ENCODE results near the gene TPPP.
A peak's percentile ranks its signal among the peaks of the same experiment; 100 is the strongest.
"Not testable (repeated sequence)": the region's sequence is repeated elsewhere in the genome, so short reads cannot be mapped to it uniquely, and the experiment has no call there.

The TPPP gene

DNA sequence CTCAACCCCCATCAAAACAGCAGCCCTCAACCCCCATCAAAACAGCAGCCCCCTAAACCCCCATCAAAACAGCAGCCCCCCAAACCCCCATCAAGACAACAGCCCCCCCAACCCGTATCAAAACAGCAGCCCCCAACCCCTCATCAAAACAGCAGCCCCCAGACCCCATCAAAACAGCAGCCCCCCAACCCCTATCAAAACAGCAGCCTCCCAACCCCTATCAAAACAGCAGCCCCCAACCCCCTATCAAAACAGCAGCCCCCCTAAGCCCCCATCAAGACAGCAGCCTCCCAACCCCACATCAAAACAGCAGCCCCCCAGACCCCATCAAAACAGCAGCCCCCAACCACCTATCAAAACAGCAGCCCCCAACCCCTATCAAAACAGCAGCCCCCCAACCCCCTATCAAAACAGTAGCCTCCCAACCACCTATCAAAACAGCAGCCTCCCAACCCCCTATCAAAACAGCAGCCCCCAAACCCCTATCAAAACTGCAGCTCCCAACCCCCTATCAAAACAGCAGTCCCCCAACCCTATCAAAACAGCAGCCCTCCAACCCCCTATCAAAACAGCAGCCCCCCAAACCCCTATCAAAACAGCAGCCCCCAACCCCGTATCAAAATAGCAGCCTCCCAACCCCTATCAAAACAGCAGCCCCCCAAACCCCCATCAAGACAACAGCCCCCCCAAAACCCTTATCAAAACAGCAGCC lies 1.2 kb downstream of the TPPP start:
- Histone ChIP-seq H3K4me2 (ENCODE audit: low read depth, low read length) (peak overlapping the region; percentile 84; the same call in 1 of the 2 replicates), H3K27ac (ENCODE audit: low read length) (no peak overlapping the region)

GRCh38 chr5:691049-691448 lies 2.1 kb downstream of the TPPP start:
- H3K36me3 ChIP-seq (replicated peaks; ENCODE audit: insufficient read depth, low read length); H3K79me2 ChIP-seq (ENCODE audit: low read length); H3K27ac ChIP-seq (ENCODE audit: low read length); H3K9me2 ChIP-seq (replicated peaks; ENCODE audit: insufficient read depth, low read length); H3K9me3 ChIP-seq (replicated peaks; ENCODE audit: insufficient read depth, low read length); H3K4me1 ChIP-seq (ENCODE audit: low read length); H3K4me3 ChIP-seq (ENCODE audit: low read length); H4K20me1 ChIP-seq (ENCODE audit: insufficient read depth, low read length); H3K9ac ChIP-seq (ENCODE audit: low read length); DNase-seq; H2AFZ ChIP-seq (ENCODE audit: low read length); H3K4me2 ChIP-seq (ENCODE audit: low read depth, low read length); H3K27me3 ChIP-seq (replicated peaks; ENCODE audit: insufficient read depth, low read length); H3F3A ChIP-seq (ENCODE audit: insufficient read depth, low read length): not testable (repeated sequence)

More for the DNA sequence above, 1.2 kb downstream of the TPPP start:
- H3F3A ChIP-seq (ENCODE audit: insufficient read depth, low read length): no peaks in the 10 kb centered on the region
- TF ChIP-seq CTCF (IDR thresholded peaks at IDR 0.05; ENCODE audit: low read length): no peak
- TF ChIP-seq EZH2 (optimal IDR thresholded peaks at IDR 0.05; ENCODE audit: low read depth, low read length): no peak
- no peak for TF ChIP-seq EZH2phosphoT487 (IDR thresholded peaks at IDR 0.05; ENCODE audit: low read length)
- H3K9me2 ChIP-seq (replicated peaks; ENCODE audit: insufficient read depth, low read length): no peaks in the 10 kb centered on the region
- H2AFZ ChIP-seq (ENCODE audit: low read length): no peak overlapping the region
- peak overlapping the region; percentile 29; the same call in 1 of the 2 replicates for H3K9ac ChIP-seq (ENCODE audit: low read length)
- no peaks in the 10 kb centered on the region for H3K4me1 ChIP-seq (ENCODE audit: low read length)
- H4K20me1 ChIP-seq (ENCODE audit: insufficient read depth, low read length): no peaks in the 10 kb centered on the region
- H3K9me3 ChIP-seq (replicated peaks; ENCODE audit: insufficient read depth, low read length): no peaks in the 10 kb centered on the region
- DNase-seq: no peak
- no peaks in the 10 kb centered on the region for H3K27me3 ChIP-seq (replicated peaks; ENCODE audit: insufficient read depth, low read length)
- no peaks in the 10 kb centered on the region for H3K36me3 ChIP-seq (replicated peaks; ENCODE audit: insufficient read depth, low read length)
- H3K79me2 ChIP-seq (ENCODE audit: low read length): no peaks in the 10 kb centered on the region
- H3K4me3 ChIP-seq (ENCODE audit: low read length): peak overlapping the region; percentile 64

DNA sequence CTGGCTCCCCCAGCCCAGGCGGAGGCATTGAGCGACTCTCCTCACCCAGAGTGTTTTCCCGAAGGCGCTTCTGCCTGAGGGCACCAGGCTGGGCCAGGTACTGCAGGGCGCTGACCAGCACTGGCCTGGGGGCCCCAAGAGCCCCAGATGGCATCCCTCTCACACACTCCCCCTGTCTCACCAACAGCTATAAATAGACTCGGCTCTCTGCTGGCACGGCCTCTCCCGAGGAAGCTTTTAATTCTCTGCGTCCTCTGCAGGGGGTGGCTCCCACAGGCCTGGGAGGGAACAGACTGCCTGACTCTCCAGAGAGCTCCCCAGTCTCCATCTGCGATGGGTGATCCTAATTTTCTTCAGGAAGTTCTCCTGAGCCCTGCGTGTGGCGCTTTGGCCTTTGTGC lies 2.9 kb downstream of the TPPP start:
- not testable (repeated sequence) for H3K27me3 ChIP-seq (replicated peaks; ENCODE audit: insufficient read depth, low read length); H3F3A ChIP-seq (ENCODE audit: insufficient read depth, low read length); H3K27ac ChIP-seq (ENCODE audit: low read length); H4K20me1 ChIP-seq (ENCODE audit: insufficient read depth, low read length); H2AFZ ChIP-seq (ENCODE audit: low read length); H3K36me3 ChIP-seq (replicated peaks; ENCODE audit: insufficient read depth, low read length); H3K9me2 ChIP-seq (replicated peaks; ENCODE audit: insufficient read depth, low read length); H3K4me3 ChIP-seq (ENCODE audit: low read length); DNase-seq; H3K79me2 ChIP-seq (ENCODE audit: low read length); H3K4me2 ChIP-seq (ENCODE audit: low read depth, low read length); H3K9me3 ChIP-seq (replicated peaks; ENCODE audit: insufficient read depth, low read length); H3K9ac ChIP-seq (ENCODE audit: low read length); H3K4me1 ChIP-seq (ENCODE audit: low read length)

DNA sequence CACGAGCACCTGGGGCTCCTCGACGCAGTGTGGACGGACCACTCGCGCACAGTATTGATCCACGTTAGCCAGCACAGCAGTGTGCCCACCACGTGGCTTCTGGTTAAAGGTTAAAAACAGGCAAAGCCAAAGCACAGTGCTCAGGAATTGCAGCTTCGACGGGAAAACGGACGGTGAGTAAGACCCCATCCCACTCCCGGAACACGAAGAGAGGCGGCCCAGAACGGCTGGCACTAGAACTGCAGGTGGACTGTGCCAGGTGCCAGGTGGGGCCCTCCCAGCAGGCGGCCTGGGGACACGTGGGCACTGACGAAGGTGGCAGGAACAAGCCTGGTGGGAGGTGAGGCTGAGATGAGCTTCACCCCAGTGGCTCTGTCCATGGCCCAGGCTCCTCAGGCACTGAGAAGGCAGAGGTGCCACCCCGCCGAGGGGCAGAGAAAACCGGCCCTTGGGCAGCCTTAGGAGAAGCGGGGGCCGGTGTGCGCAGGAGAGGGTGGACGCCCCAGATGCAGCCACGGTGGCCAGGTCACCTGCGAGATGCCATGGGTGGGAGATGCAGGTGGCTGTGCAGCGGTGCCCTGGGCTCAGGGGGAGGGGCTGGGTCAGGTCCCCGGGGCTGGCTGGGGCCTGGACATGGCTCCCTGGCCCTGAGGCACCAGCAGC lies 4.7 kb downstream of the TPPP start:
- H3K27me3 ChIP-seq (replicated peaks; ENCODE audit: insufficient read depth, low read length); H3K9me3 ChIP-seq (replicated peaks; ENCODE audit: insufficient read depth, low read length); H3F3A ChIP-seq (ENCODE audit: insufficient read depth, low read length); H3K9me2 ChIP-seq (replicated peaks; ENCODE audit: insufficient read depth, low read length); H3K4me2 ChIP-seq (ENCODE audit: low read depth, low read length); H3K36me3 ChIP-seq (replicated peaks; ENCODE audit: insufficient read depth, low read length); H2AFZ ChIP-seq (ENCODE audit: low read length); H3K79me2 ChIP-seq (ENCODE audit: low read length); H3K4me3 ChIP-seq (ENCODE audit: low read length); H3K9ac ChIP-seq (ENCODE audit: low read length); H3K27ac ChIP-seq (ENCODE audit: low read length); DNase-seq; H4K20me1 ChIP-seq (ENCODE audit: insufficient read depth, low read length); H3K4me1 ChIP-seq (ENCODE audit: low read length): not testable (repeated sequence)

- not testable (repeated sequence) for H3K4me1 ChIP-seq (ENCODE audit: low read length); H3K36me3 ChIP-seq (replicated peaks; ENCODE audit: insufficient read depth, low read length); H3K9me3 ChIP-seq (replicated peaks; ENCODE audit: insufficient read depth, low read length); DNase-seq; H3K9me2 ChIP-seq (replicated peaks; ENCODE audit: insufficient read depth, low read length); H3F3A ChIP-seq (ENCODE audit: insufficient read depth, low read length); H3K9ac ChIP-seq (ENCODE audit: low read length); H2AFZ ChIP-seq (ENCODE audit: low read length); H4K20me1 ChIP-seq (ENCODE audit: insufficient read depth, low read length); H3K4me3 ChIP-seq (ENCODE audit: low read length); H3K4me2 ChIP-seq (ENCODE audit: low read depth, low read length); H3K27me3 ChIP-seq (replicated peaks; ENCODE audit: insufficient read depth, low read length); H3K79me2 ChIP-seq (ENCODE audit: low read length); H3K27ac ChIP-seq (ENCODE audit: low read length)
Measured at GRCh38 chr5:686936-687335, 6.2 kb downstream of the TPPP start.

GRCh38 chr5:686172-686523 lies 7.0 kb downstream of the TPPP start:
- DNase-seq: not testable (repeated sequence)

More at GRCh38 chr5:686172-686523, 7.0 kb downstream of the TPPP start:
- H2AFZ ChIP-seq (ENCODE audit: low read length); H4K20me1 ChIP-seq (ENCODE audit: insufficient read depth, low read length); H3K9me3 ChIP-seq (replicated peaks; ENCODE audit: insufficient read depth, low read length); H3K4me1 ChIP-seq (ENCODE audit: low read length); H3K27me3 ChIP-seq (replicated peaks; ENCODE audit: insufficient read depth, low read length); H3K4me2 ChIP-seq (ENCODE audit: low read depth, low read length); H3K79me2 ChIP-seq (ENCODE audit: low read length); H3K9me2 ChIP-seq (replicated peaks; ENCODE audit: insufficient read depth, low read length); H3K4me3 ChIP-seq (ENCODE audit: low read length); H3K27ac ChIP-seq (ENCODE audit: low read length); H3F3A ChIP-seq (ENCODE audit: insufficient read depth, low read length); H3K36me3 ChIP-seq (replicated peaks; ENCODE audit: insufficient read depth, low read length); H3K9ac ChIP-seq (ENCODE audit: low read length): not testable (repeated sequence)
